ENCODE results near the gene ZNF862. TPM values are rescaled to one million over a fixed set of nuclear protein-coding genes. Genes with fewer than 3 reads are reported as not detected.

The ZNF862 gene
- total RNA-seq, 4 donors from 2014 or later = 19.8 to 36.4 (median 23.0) TPM

- peaks cover 0 to 43% (median 0%) of the 10 kb centered on the region in 3 donors for H3K36me3 ChIP-seq
- no peaks in the 10 kb centered on the region for H3K9me3 ChIP-seq
- H3K27me3 ChIP-seq = no peaks in the 10 kb centered on the region
- H3K4me1 ChIP-seq = peaks cover 0 to 2% (median 0%) of the 10 kb centered on the region in 4 donors
- H3K4me3 ChIP-seq = no peak overlapping the region
- no peak for TF ChIP-seq CTCF (IDR thresholded peaks at IDR 0.05)
- TF ChIP-seq POLR2A (IDR thresholded peaks at IDR 0.05) = no peak
- DNase-seq = no peak
- H3K27ac ChIP-seq = no peak overlapping the region
These were observed 21.2 kb downstream of the ZNF862 start for GRCh38 chr7:149859369-149859768.

- no peaks in the 10 kb centered on the region for H3K27me3 ChIP-seq
- peaks cover 0 to 47% (median 0%) of the 10 kb centered on the region in 3 donors for H3K36me3 ChIP-seq
- no peak overlapping the region for H3K27ac ChIP-seq
- no peak overlapping the region for H3K4me3 ChIP-seq
- no peak for TF ChIP-seq POLR2A (IDR thresholded peaks at IDR 0.05)
- TF ChIP-seq CTCF (IDR thresholded peaks at IDR 0.05) = no peak
- no peak for DNase-seq
- no peaks in the 10 kb centered on the region for H3K4me1 ChIP-seq
- no peaks in the 10 kb centered on the region for H3K9me3 ChIP-seq
These were observed 21.7 kb downstream of the ZNF862 start for GRCh38 chr7:149859876-149860275.

GRCh38 chr7:149860821-149861727, 22.9 kb downstream of the ZNF862 start:
- H3K27ac ChIP-seq = no peak overlapping the region
- DNase-seq = no peak
- TF ChIP-seq POLR2A (IDR thresholded peaks at IDR 0.05) = no peak
- TF ChIP-seq CTCF (IDR thresholded peaks at IDR 0.05) = peak in 3 of 6 experiments; percentile 8 to 10 (median 9)
- no peaks in the 10 kb centered on the region for H3K4me1 ChIP-seq
- H3K27me3 ChIP-seq = no peaks in the 10 kb centered on the region
- H3K4me3 ChIP-seq = no peak overlapping the region
- peaks cover 0 to 51% (median 0%) of the 10 kb centered on the region in 3 donors for H3K36me3 ChIP-seq
- H3K9me3 ChIP-seq = no peaks in the 10 kb centered on the region

- Histone ChIP-seq H3K4me1 (no peaks in the 10 kb centered on the region), H3K36me3 (peaks cover 0 to 51% (median 0%) of the 10 kb centered on the region in 3 donors), H3K27me3 (no peaks in the 10 kb centered on the region), H3K27ac (no peak overlapping the region), H3K4me3 (no peak overlapping the region), H3K9me3 (no peaks in the 10 kb centered on the region)
- no peak for DNase-seq
- TF ChIP-seq CTCF (IDR thresholded peaks at IDR 0.05) = no peak
- TF ChIP-seq POLR2A (IDR thresholded peaks at IDR 0.05) = no peak
These were observed 23.5 kb downstream of the ZNF862 start for GRCh38 chr7:149861728-149862045.

GRCh38 chr7:149862156-149862555, 24.0 kb downstream of the ZNF862 start:
- DNase-seq = no peak
- Histone ChIP-seq H3K36me3 (peaks cover 0 to 51% (median 0%) of the 10 kb centered on the region in 3 donors), H3K4me3 (no peak overlapping the region)

More at GRCh38 chr7:149862156-149862555, 24.0 kb downstream of the ZNF862 start:
- no peaks in the 10 kb centered on the region for H3K27me3 ChIP-seq
- H3K4me1 ChIP-seq = peaks cover 0 to 4% (median 0%) of the 10 kb centered on the region in 4 donors
- TF ChIP-seq CTCF (IDR thresholded peaks at IDR 0.05) = no peak
- no peak for TF ChIP-seq POLR2A (IDR thresholded peaks at IDR 0.05)
- no peak overlapping the region for H3K27ac ChIP-seq
- no peaks in the 10 kb centered on the region for H3K9me3 ChIP-seq

Data from Peyer's patch (tissue), 4 donors.